HL-60 (cell line): ENCODE results near the gene MAPK11.
A peak's percentile ranks its signal among the peaks of the same experiment; 100 is the strongest.

Experiments used
- DNase-seq, 2 experiments: peaks; one replicate each; pipeline ENCODE4 v3.0.0-alpha.2; 2010 to 2020; ENCODE audit warnings: low read depth in 1 of 2, low spot score in 1 of 2
- H3K27ac ChIP-seq: fragments of 250-450 bp; sonication (Bioruptor Pico); replicated peaks from 2 replicates; pipeline ENCODE4 v1.5.1; 2020; ENCODE audit warnings: mild to moderate bottlenecking, moderate library complexity
- H3K27me3 ChIP-seq: fragments of 250-450 bp; sonication (Bioruptor Pico); 2 replicates; pipeline ENCODE4 v1.5.1; 2021; ENCODE audit warnings: mild to moderate bottlenecking, moderate library complexity; ENCODE audit not compliant: insufficient read depth, poor library complexity, severe bottlenecking
- H3K4me3 ChIP-seq: replicated peaks from 2 replicates; pipeline ENCODE4 v1.5.1; 2011; ENCODE audit warnings: mild to moderate bottlenecking, control low read depth, low read length; ENCODE audit not compliant: insufficient read depth
- GABPA ChIP-seq: IDR thresholded peaks from 2 replicates; pipeline ENCODE4 v1.6.1; 2012; ENCODE audit warnings: low read depth
- POLR2AphosphoS5 ChIP-seq: IDR thresholded peaks from 2 replicates; pipeline ENCODE4 v1.6.1; 2012; ENCODE audit warnings: low read depth
- SPI1 ChIP-seq: IDR thresholded peaks from 2 replicates; pipeline ENCODE4 v1.6.1; 2012; ENCODE audit warnings: low read depth, mild to moderate bottlenecking, borderline replicate concordance
- long read RNA-seq: library from polyadenylated mRNA; unstranded; transcript quantifications from one replicate; pipeline ENCODE4 v2.0.0, GENCODE V29; 2020
- TF ChIP-seq, protein P1 (sequence below): IDR thresholded peaks from 2 replicates; pipeline ENCODE4 v1.6.1; 2012; ENCODE audit warnings: low read depth; ENCODE audit not compliant: insufficient replicate concordance
- TF ChIP-seq, protein P2 (sequence below): IDR thresholded peaks from one replicate; pipeline ENCODE4 v1.5.1; 2011; ENCODE audit warnings: low read length, control low read depth, inconsistent platforms; ENCODE audit not compliant: insufficient read depth

Gene MAPK11
- long read RNA-seq, result 0 reads

DNA sequence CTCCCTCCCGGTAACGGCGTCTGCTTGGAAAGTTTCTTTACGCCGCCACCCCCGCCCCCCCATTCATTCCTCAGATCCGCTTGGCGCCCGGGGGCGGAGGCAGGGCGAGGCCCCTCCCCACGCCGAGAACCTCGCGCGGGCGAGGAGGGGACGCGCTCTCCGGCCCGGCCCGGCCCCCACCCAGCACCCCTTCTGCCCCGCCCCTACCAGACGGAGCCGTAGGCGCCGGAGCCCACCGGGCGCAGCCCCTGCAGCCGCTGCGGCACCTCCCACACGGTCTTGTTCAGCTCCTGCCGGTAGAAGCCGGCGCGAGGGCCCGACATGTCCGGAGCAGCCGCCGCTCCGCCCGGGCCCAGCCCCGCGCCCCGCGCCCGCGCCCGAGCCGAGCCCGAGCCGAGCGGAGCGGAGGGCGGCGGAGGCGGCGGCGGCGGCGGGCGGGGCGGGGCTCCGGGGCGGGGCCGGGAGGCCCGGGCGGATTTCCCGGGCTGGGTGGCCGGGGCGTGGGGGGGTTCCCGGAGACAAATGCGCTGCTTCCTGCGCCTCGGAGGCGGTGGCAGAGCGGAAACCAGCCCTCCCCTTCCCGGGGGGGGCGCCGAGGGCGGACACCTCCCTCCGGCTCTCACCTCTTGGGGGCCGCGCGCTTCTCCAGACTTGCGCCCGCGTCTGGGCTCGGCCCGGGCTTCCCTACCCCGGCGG, at the start of gene MAPK11:
Gene MAPK11 (minus strand): TSS at position 411 of the 696 bp plus-strand sequence. CDS start 88 bp downstream, at position 323.
- H3K4me3 ChIP-seq, result peak within 1 kb of the TSS; percentile 37
- TF ChIP-seq, protein P1, sequence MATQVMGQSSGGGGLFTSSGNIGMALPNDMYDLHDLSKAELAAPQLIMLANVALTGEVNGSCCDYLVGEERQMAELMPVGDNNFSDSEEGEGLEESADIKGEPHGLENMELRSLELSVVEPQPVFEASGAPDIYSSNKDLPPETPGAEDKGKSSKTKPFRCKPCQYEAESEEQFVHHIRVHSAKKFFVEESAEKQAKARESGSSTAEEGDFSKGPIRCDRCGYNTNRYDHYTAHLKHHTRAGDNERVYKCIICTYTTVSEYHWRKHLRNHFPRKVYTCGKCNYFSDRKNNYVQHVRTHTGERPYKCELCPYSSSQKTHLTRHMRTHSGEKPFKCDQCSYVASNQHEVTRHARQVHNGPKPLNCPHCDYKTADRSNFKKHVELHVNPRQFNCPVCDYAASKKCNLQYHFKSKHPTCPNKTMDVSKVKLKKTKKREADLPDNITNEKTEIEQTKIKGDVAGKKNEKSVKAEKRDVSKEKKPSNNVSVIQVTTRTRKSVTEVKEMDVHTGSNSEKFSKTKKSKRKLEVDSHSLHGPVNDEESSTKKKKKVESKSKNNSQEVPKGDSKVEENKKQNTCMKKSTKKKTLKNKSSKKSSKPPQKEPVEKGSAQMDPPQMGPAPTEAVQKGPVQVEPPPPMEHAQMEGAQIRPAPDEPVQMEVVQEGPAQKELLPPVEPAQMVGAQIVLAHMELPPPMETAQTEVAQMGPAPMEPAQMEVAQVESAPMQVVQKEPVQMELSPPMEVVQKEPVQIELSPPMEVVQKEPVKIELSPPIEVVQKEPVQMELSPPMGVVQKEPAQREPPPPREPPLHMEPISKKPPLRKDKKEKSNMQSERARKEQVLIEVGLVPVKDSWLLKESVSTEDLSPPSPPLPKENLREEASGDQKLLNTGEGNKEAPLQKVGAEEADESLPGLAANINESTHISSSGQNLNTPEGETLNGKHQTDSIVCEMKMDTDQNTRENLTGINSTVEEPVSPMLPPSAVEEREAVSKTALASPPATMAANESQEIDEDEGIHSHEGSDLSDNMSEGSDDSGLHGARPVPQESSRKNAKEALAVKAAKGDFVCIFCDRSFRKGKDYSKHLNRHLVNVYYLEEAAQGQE, result no peak
- TF ChIP-seq GABPA (no peak), SPI1 (no peak), POLR2AphosphoS5 (no peak)
- TF ChIP-seq, protein P2, sequence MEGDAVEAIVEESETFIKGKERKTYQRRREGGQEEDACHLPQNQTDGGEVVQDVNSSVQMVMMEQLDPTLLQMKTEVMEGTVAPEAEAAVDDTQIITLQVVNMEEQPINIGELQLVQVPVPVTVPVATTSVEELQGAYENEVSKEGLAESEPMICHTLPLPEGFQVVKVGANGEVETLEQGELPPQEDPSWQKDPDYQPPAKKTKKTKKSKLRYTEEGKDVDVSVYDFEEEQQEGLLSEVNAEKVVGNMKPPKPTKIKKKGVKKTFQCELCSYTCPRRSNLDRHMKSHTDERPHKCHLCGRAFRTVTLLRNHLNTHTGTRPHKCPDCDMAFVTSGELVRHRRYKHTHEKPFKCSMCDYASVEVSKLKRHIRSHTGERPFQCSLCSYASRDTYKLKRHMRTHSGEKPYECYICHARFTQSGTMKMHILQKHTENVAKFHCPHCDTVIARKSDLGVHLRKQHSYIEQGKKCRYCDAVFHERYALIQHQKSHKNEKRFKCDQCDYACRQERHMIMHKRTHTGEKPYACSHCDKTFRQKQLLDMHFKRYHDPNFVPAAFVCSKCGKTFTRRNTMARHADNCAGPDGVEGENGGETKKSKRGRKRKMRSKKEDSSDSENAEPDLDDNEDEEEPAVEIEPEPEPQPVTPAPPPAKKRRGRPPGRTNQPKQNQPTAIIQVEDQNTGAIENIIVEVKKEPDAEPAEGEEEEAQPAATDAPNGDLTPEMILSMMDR, result no peak
- H3K27me3 ChIP-seq, result peaks cover 18% of the 10 kb centered on the region
- H3K27ac ChIP-seq, result no peak within 1 kb of the TSS
- DNase-seq, result no peak

DNA sequence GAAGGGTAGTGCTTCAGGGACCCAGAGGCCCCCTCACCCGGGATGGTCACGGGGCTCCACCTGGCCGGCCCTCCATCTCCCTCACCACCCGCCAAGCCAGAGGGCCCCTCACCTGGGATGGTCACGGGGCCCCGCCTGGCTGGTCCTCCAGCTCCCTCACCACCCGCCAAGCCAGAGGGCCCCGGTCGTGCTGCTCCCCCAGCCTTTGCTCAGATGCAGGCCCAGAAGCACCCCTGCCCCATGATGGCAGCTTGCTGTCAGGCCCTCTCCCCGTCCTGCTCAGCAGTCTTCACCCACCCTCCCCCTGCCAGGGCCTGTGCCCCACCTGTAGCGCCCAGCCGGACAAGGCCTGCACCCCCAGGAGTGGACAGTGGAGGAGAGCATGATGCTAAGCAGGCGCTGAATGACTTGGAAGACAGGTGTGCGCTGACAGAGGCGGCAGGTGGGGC, 49.3 kb upstream of the MAPK11 start:
- Histone ChIP-seq H3K4me3 (no peak overlapping the region), H3K27ac (no peak overlapping the region), H3K27me3 (no peaks in the 10 kb centered on the region)
- DNase-seq, result no peak
- no peak for TF ChIP-seq SPI1
- TF ChIP-seq, protein P2, result no peak
- no peak for TF ChIP-seq GABPA
- TF ChIP-seq POLR2AphosphoS5, result no peak
- TF ChIP-seq, protein P1, result no peak

DNA sequence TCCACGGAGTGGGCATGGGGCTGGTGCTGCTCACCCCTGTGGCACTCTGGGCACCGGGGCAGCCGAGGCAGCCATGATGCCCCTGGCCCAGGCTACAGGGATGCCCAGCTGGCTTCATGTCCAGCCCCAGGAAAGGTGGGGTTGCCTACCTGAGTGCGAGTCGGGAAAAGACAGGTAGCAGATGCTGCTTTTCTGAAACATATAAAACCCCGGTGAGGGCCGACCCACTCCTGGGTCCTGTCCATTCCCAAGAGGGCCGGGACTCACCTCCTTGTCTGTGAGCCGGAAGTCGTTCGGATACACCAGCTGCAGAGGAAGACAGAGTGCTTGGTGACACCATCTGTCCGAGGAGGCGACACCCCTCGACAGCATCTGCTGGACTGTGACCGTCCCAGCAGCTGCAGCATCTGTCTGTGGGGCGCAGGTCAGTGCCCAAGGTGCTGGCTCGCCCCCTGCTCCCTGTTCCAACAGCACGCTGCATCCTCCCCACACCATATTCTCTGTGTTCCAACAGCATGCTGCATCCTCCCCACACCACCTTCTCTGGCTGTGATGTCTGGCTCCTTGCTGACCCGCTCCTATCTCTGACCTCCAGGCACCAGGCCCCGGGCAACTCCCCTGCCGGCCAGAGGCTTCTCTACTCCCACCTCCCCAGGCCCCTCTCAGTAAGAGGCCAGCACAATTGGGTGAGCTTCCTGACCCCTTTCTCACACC, 48.7 kb upstream of the MAPK11 start:
- Histone ChIP-seq H3K4me3 (no peak overlapping the region), H3K27ac (no peak overlapping the region), H3K27me3 (no peaks in the 10 kb centered on the region)
- TF ChIP-seq, protein P2, result no peak
- TF ChIP-seq POLR2AphosphoS5, result no peak
- TF ChIP-seq, protein P1, result no peak
- TF ChIP-seq SPI1, result no peak
- TF ChIP-seq GABPA, result no peak
- no peak for DNase-seq
